Mesothelial cell of epicardium (in vitro differentiated cells): ENCODE data around the gene COX5A. TPM values are rescaled to one million over a fixed set of nuclear protein-coding genes. Genes with fewer than 3 reads are reported as not detected.

ENCODE experiments used
- DNase-seq, 2 experiments: peaks; one replicate each; pipeline ENCODE4 v3.0.0; 2021; ENCODE audit warnings: low spot score in 2 of 2; ENCODE audit not compliant: unreplicated experiment in 2 of 2
- H3K27ac Mint-ChIP-seq: 2 replicates; pipeline ENCODE4 v1.8.0; 2021; ENCODE audit warnings: mixed read lengths
- H3K27me3 Mint-ChIP-seq: 2 replicates; pipeline ENCODE4 v1.8.0; 2021; ENCODE audit warnings: low read depth, mixed read lengths
- H3K36me3 Mint-ChIP-seq: 2 replicates; pipeline ENCODE4 v1.8.0; 2021; ENCODE audit warnings: mixed read lengths
- H3K4me1 Mint-ChIP-seq: 2 replicates; pipeline ENCODE4 v1.8.0; 2021; ENCODE audit warnings: mixed read lengths
- H3K4me3 Mint-ChIP-seq: 2 replicates; pipeline ENCODE4 v1.8.0; 2021; ENCODE audit warnings: mild to moderate bottlenecking, moderate library complexity, mixed read lengths
- H3K9me3 Mint-ChIP-seq: 2 replicates; pipeline ENCODE4 v1.8.0; 2021; ENCODE audit warnings: mixed read lengths
- CTCF ChIP-seq: fragments of 200-600 bp; sonication (generic); IDR thresholded peaks from one replicate; pipeline ENCODE4 v1.5.0; 2021; ENCODE audit warnings: antibody characterized with exemption; ENCODE audit not compliant: unreplicated experiment
- total RNA-seq: library from RNA; stranded (reverse); gene quantifications from 3 replicates; pipeline ENCODE4 v1.2.1, GENCODE V29; 2021

Gene COX5A
- total RNA-seq, 1 donor from 2014 or later: 126 TPM

GRCh38 chr15:74913041-74913440 is 24.8 kb downstream of the COX5A start:
- no peak overlapping the region for H3K27ac Mint-ChIP-seq
- DNase-seq: no peak
- H3K27me3 Mint-ChIP-seq: no peaks in the 10 kb centered on the region
- no peaks in the 10 kb centered on the region for H3K4me1 Mint-ChIP-seq
- no peaks in the 10 kb centered on the region for H3K9me3 Mint-ChIP-seq
- H3K4me3 Mint-ChIP-seq: no peak overlapping the region
- no peak for TF ChIP-seq CTCF
- peaks cover 21% of the 10 kb centered on the region for H3K36me3 Mint-ChIP-seq

- no peaks in the 10 kb centered on the region for H3K9me3 Mint-ChIP-seq
- no peaks in the 10 kb centered on the region for H3K27me3 Mint-ChIP-seq
- no peak overlapping the region for H3K4me3 Mint-ChIP-seq
- H3K36me3 Mint-ChIP-seq: peaks cover 14% of the 10 kb centered on the region
- H3K27ac Mint-ChIP-seq: no peak overlapping the region
- H3K4me1 Mint-ChIP-seq: peaks cover 20% of the 10 kb centered on the region
- no peak for DNase-seq
- TF ChIP-seq CTCF: no peak
These were observed 29.2 kb downstream of the COX5A start for GRCh38 chr15:74908635-74909034.

- TF ChIP-seq CTCF: no peak
- Mint-ChIP-seq H3K36me3 (peaks cover 9% of the 10 kb centered on the region), H3K4me1 (peaks cover 20% of the 10 kb centered on the region), H3K9me3 (no peaks in the 10 kb centered on the region), H3K27me3 (no peaks in the 10 kb centered on the region), H3K4me3 (peak overlapping the region; percentile 97), H3K27ac (peak overlapping the region; percentile 95)
- DNase-seq: no peak
These were observed 30.6 kb downstream of the COX5A start for GRCh38 chr15:74907163-74907870.

- DNase-seq: peak; percentile 86 to 89
- TF ChIP-seq CTCF: no peak
- Mint-ChIP-seq H3K9me3 (no peaks in the 10 kb centered on the region), H3K4me3 (peak within 1 kb of the TSS; percentile 97), H3K27me3 (no peaks in the 10 kb centered on the region), H3K27ac (peak within 1 kb of the TSS; percentile 95), H3K4me1 (peaks cover 20% of the 10 kb centered on the region), H3K36me3 (peaks cover 9% of the 10 kb centered on the region)
These were observed 31.3 kb downstream of the COX5A start, which contains the start of gene FAM219B for GRCh38 chr15:74906450-74907162. FAM219B (minus strand) TSS chr15:74906851; CDS start chr15:74906800, 51 bp downstream.

DNA sequence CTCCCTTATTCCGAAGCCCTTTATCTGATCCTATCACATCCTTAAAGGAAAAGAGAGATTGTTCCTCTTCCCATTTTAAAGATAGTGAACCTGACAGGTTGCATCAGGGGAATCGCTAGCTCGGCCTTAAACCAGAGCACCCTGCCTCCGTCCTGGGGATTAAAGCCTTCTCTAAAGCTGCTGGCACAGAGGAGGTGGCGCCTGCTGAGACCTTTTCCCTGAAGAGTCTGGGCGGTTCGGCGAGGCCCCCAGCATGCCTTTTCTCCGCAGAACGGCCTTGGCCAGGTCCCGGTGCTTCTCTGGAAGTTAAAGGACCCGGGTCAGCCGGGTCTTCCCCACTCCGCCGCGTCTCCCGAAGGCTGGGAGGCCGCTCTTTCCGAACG is 31.8 kb downstream of the COX5A start:
- H3K4me3 Mint-ChIP-seq: peak overlapping the region; percentile 97
- no peaks in the 10 kb centered on the region for H3K27me3 Mint-ChIP-seq
- H3K36me3 Mint-ChIP-seq: peaks cover 9% of the 10 kb centered on the region
- DNase-seq: no peak
- TF ChIP-seq CTCF: no peak
- peak overlapping the region; percentile 92 for H3K27ac Mint-ChIP-seq
- no peaks in the 10 kb centered on the region for H3K9me3 Mint-ChIP-seq
- peaks cover 20% of the 10 kb centered on the region for H3K4me1 Mint-ChIP-seq
